Mesendoderm (in vitro differentiated cells): ENCODE results near the gene RASA3.

Experiments
- DNase-seq: peaks from one replicate; pipeline ENCODE4 v3.0.0; 2013
- H2AK5ac ChIP-seq: 2 replicates; pipeline ENCODE4 v1.6.1; 2013; ENCODE audit warnings: low read length, inconsistent platforms
- H2BK120ac ChIP-seq: 2 replicates; pipeline ENCODE4 v1.6.1; 2013; ENCODE audit warnings: low read depth, mild to moderate bottlenecking, low read length, moderate library complexity, mixed read lengths
- H2BK15ac ChIP-seq: replicated peaks from 2 replicates; pipeline ENCODE4 v1.6.1; 2013; ENCODE audit warnings: low read depth, mild to moderate bottlenecking, moderate library complexity
- H2BK5ac ChIP-seq: 2 replicates; pipeline ENCODE4 v1.6.1; 2013; ENCODE audit warnings: low read length, inconsistent platforms
- H3K18ac ChIP-seq: 2 replicates; pipeline ENCODE4 v1.6.1; 2013; ENCODE audit warnings: mild to moderate bottlenecking, low read length, mixed read lengths
- H3K23ac ChIP-seq: one replicate; pipeline ENCODE4 v1.6.1; 2013; ENCODE audit warnings: low read length
- H3K27ac ChIP-seq: 2 replicates; pipeline ENCODE4 v1.5.1; 2013; ENCODE audit warnings: low read depth, mild to moderate bottlenecking, inconsistent platforms, low read length, moderate library complexity
- H3K27me3 ChIP-seq: 2 replicates; pipeline ENCODE4 v1.6.1; 2013; ENCODE audit warnings: low read length, control low read depth, mild to moderate bottlenecking, inconsistent platforms; ENCODE audit not compliant: insufficient read depth, poor library complexity
- H3K36me3 ChIP-seq: 2 replicates; pipeline ENCODE4 v1.6.1; 2013; ENCODE audit warnings: low read length, inconsistent platforms; ENCODE audit not compliant: control insufficient read depth, insufficient read depth
- H3K4ac ChIP-seq: one replicate; pipeline ENCODE4 v1.6.1; 2013; ENCODE audit warnings: low read depth, mild to moderate bottlenecking, low read length, moderate library complexity
- H3K4me1 ChIP-seq: 2 replicates; pipeline ENCODE4 v1.6.1; 2013; ENCODE audit warnings: low read depth, low read length, inconsistent platforms; ENCODE audit not compliant: control insufficient read depth
- H3K4me2 ChIP-seq: 2 replicates; pipeline ENCODE4 v1.6.1; 2013; ENCODE audit warnings: low read length
- H3K4me3 ChIP-seq: 2 replicates; pipeline ENCODE4 v1.5.1; 2013; ENCODE audit warnings: mild to moderate bottlenecking, low read length
- H3K56ac ChIP-seq: one replicate; pipeline ENCODE4 v1.6.1; 2013; ENCODE audit warnings: low read length
- H3K79me1 ChIP-seq: 2 replicates; pipeline ENCODE4 v1.6.1; 2013; ENCODE audit warnings: low read length, inconsistent platforms
- H3K79me2 ChIP-seq: 2 replicates; pipeline ENCODE4 v1.6.1; 2013; ENCODE audit warnings: mild to moderate bottlenecking, low read length; ENCODE audit not compliant: control insufficient read depth, insufficient read depth
- H3K9ac ChIP-seq: 2 replicates; pipeline ENCODE4 v1.6.1; 2013; ENCODE audit warnings: low read length, inconsistent platforms
- H4K5ac ChIP-seq: one replicate; pipeline ENCODE4 v1.6.1; 2013; ENCODE audit warnings: low read length
- H4K8ac ChIP-seq: one replicate; pipeline ENCODE4 v1.6.1; 2013; ENCODE audit warnings: low read depth, mild to moderate bottlenecking, control low read depth, low read length, moderate library complexity
- WGBS: extraction: QIAGEN DNeasy Blood & Tissue Kit; methylation state at CpG from one replicate; pipeline ENCODE4 v1.1.7; 2013; ENCODE audit warnings: low lambda C conversion rate, missing lambda C conversion rate; ENCODE audit not compliant: insufficient coverage; ENCODE audit errors: extremely low coverage; 5-methylcytosine and 5-hydroxymethylcytosine counted together

The RASA3 gene

GRCh38 chr13:114173745-114174144 is 41.3 kb upstream of the RASA3 start:
- no peak overlapping the region for H2BK15ac ChIP-seq
- no peak overlapping the region for H3K9ac ChIP-seq
- no peak overlapping the region for H4K5ac ChIP-seq
- no peak overlapping the region for H2AK5ac ChIP-seq
- no peak overlapping the region for H3K27ac ChIP-seq
- no peak overlapping the region for H2BK120ac ChIP-seq
- H3K79me2 ChIP-seq = no peaks in the 10 kb centered on the region
- no peaks in the 10 kb centered on the region for H3K79me1 ChIP-seq
- no peaks in the 10 kb centered on the region for H3K4me1 ChIP-seq
- WGBS = no CpG with 5 or more reads among the region's 1 CpG
- no peak overlapping the region for H3K18ac ChIP-seq
- no peak overlapping the region for H3K4me2 ChIP-seq
- no peak overlapping the region for H3K4me3 ChIP-seq
- no peaks in the 10 kb centered on the region for H3K36me3 ChIP-seq
- no peak overlapping the region for H2BK5ac ChIP-seq
- H4K8ac ChIP-seq = no peak overlapping the region
- no peak overlapping the region for H3K23ac ChIP-seq
- no peak overlapping the region for H3K4ac ChIP-seq
- no peak overlapping the region for H3K56ac ChIP-seq
- no peak for DNase-seq
- no peaks in the 10 kb centered on the region for H3K27me3 ChIP-seq

GRCh38 chr13:114173272-114173671 is 40.8 kb upstream of the RASA3 start:
- no CpG with 5 or more reads among the region's 3 CpGs for WGBS

GRCh38 chr13:114167885-114168284 is 35.5 kb upstream of the RASA3 start:
- no peaks in the 10 kb centered on the region for H3K27me3 ChIP-seq
- H3K4me3 ChIP-seq = no peak overlapping the region
- no peaks in the 10 kb centered on the region for H3K36me3 ChIP-seq
- no peaks in the 10 kb centered on the region for H3K79me1 ChIP-seq
- H3K9ac ChIP-seq = no peak overlapping the region
- DNase-seq = no peak
- WGBS = no CpG with 5 or more reads among the region's 5 CpGs
- H2AK5ac ChIP-seq = no peak overlapping the region
- peaks cover 1% of the 10 kb centered on the region for H3K4me1 ChIP-seq
- no peak overlapping the region for H3K27ac ChIP-seq
- H3K18ac ChIP-seq = no peak overlapping the region
- no peaks in the 10 kb centered on the region for H3K79me2 ChIP-seq
- H4K8ac ChIP-seq = no peak overlapping the region
- no peak overlapping the region for H4K5ac ChIP-seq
- no peak overlapping the region for H2BK5ac ChIP-seq
- no peak overlapping the region for H3K4ac ChIP-seq
- H3K4me2 ChIP-seq = no peak overlapping the region
- no peak overlapping the region for H3K56ac ChIP-seq
- H3K23ac ChIP-seq = no peak overlapping the region
- no peak overlapping the region for H2BK15ac ChIP-seq
- H2BK120ac ChIP-seq = no peak overlapping the region

More at GRCh38 chr13:114173272-114173671, 40.8 kb upstream of the RASA3 start:
- Histone ChIP-seq H3K18ac (no peak overlapping the region), H3K56ac (no peak overlapping the region), H3K27ac (no peak overlapping the region), H3K23ac (no peak overlapping the region), H3K79me1 (no peaks in the 10 kb centered on the region), H2BK120ac (no peak overlapping the region), H3K27me3 (no peaks in the 10 kb centered on the region), H3K4me1 (no peaks in the 10 kb centered on the region), H3K9ac (no peak overlapping the region), H4K8ac (no peak overlapping the region), H2BK15ac (no peak overlapping the region), H3K36me3 (no peaks in the 10 kb centered on the region), H3K4ac (no peak overlapping the region), H2AK5ac (no peak overlapping the region), H2BK5ac (no peak overlapping the region), H4K5ac (no peak overlapping the region), H3K79me2 (no peaks in the 10 kb centered on the region), H3K4me2 (no peak overlapping the region), H3K4me3 (no peak overlapping the region)
- no peak for DNase-seq

GRCh38 chr13:114167426-114167825 is 35.0 kb upstream of the RASA3 start:
- DNase-seq = no peak
- Histone ChIP-seq H2BK15ac (no peak overlapping the region), H3K27me3 (no peaks in the 10 kb centered on the region), H3K4me3 (no peak overlapping the region), H3K4ac (no peak overlapping the region), H3K56ac (no peak overlapping the region), H2BK5ac (no peak overlapping the region), H3K27ac (no peak overlapping the region), H3K79me2 (no peaks in the 10 kb centered on the region), H3K4me2 (no peak overlapping the region), H2BK120ac (no peak overlapping the region), H3K4me1 (peaks cover 1% of the 10 kb centered on the region), H3K79me1 (no peaks in the 10 kb centered on the region), H3K18ac (no peak overlapping the region), H3K36me3 (no peaks in the 10 kb centered on the region), H4K8ac (no peak overlapping the region), H3K23ac (no peak overlapping the region), H2AK5ac (no peak overlapping the region), H3K9ac (no peak overlapping the region), H4K5ac (no peak overlapping the region)
- no CpG with 5 or more reads among the region's 5 CpGs for WGBS

- Histone ChIP-seq H3K36me3 (no peaks in the 10 kb centered on the region), H3K79me2 (no peaks in the 10 kb centered on the region), H2BK15ac (no peak overlapping the region), H3K27me3 (no peaks in the 10 kb centered on the region), H2BK5ac (no peak overlapping the region), H3K18ac (no peak overlapping the region), H4K8ac (no peak overlapping the region), H3K4ac (no peak overlapping the region), H2AK5ac (no peak overlapping the region), H3K9ac (no peak overlapping the region), H3K79me1 (no peaks in the 10 kb centered on the region), H3K27ac (no peak overlapping the region), H3K4me3 (no peak overlapping the region), H4K5ac (no peak overlapping the region), H3K56ac (no peak overlapping the region), H2BK120ac (no peak overlapping the region), H3K4me2 (no peak overlapping the region), H3K23ac (no peak overlapping the region), H3K4me1 (peaks cover 1% of the 10 kb centered on the region)
- no peak for DNase-seq
- no CpG with 5 or more reads among the region's 20 CpGs for WGBS
These were observed 34.1 kb upstream of the RASA3 start for GRCh38 chr13:114166381-114167131.
